DOHH2 (cell line): ENCODE results near the gene RNMT.

Source experiments
- H3F3A ChIP-seq: fragments of 200-600 bp; sonication (generic), shearing (Covaris generic); 2 replicates; pipeline ENCODE4 v1.6.0; 2016; ENCODE audit warnings: antibody characterized with exemption, mild to moderate bottlenecking; ENCODE audit not compliant: control insufficient read depth, insufficient read depth
- H3K27ac ChIP-seq: fragments of 200-600 bp; sonication (generic); 2 replicates; pipeline ENCODE4 v1.5.1; 2014; ENCODE audit warnings: low read depth, mild to moderate bottlenecking, low read length, moderate library complexity
- H3K27me3 ChIP-seq: fragments of 200-600 bp; sonication (generic); 2 replicates; pipeline ENCODE4 v1.6.1; 2014; ENCODE audit warnings: mild to moderate bottlenecking, low read length, mixed read lengths; ENCODE audit not compliant: control insufficient read depth
- H3K36me3 ChIP-seq: fragments of 200-600 bp; sonication (generic); 2 replicates; pipeline ENCODE4 v1.6.1; 2014; ENCODE audit warnings: mild to moderate bottlenecking, low read length, moderate library complexity, mixed read lengths; ENCODE audit not compliant: control insufficient read depth
- H3K4me1 ChIP-seq: fragments of 200-600 bp; sonication (generic); 2 replicates; pipeline ENCODE4 v1.6.1; 2014; ENCODE audit warnings: mild to moderate bottlenecking, low read length, mixed read lengths; ENCODE audit not compliant: control insufficient read depth
- H3K4me2 ChIP-seq: fragments of 200-600 bp; sonication (generic); 2 replicates; pipeline ENCODE4 v1.6.0; 2014; ENCODE audit warnings: mild to moderate bottlenecking, low read length, moderate library complexity
- H3K4me3 ChIP-seq: fragments of 200-600 bp; sonication (generic); 2 replicates; pipeline ENCODE4 v1.5.1; 2014; ENCODE audit warnings: mild to moderate bottlenecking, low read length, mixed read lengths
- H3K79me2 ChIP-seq: fragments of 200-600 bp; sonication (generic); 2 replicates; pipeline ENCODE4 v1.6.1; 2014; ENCODE audit warnings: mild to moderate bottlenecking, low read length, mixed read lengths; ENCODE audit not compliant: control insufficient read depth
- H3K9me2 ChIP-seq: fragments of 200-600 bp; sonication (generic); replicated peaks from 2 replicates; pipeline ENCODE4 v1.6.1; 2014; ENCODE audit warnings: mild to moderate bottlenecking, low read length, mixed read lengths; ENCODE audit not compliant: control insufficient read depth
- H3K9me3 ChIP-seq: fragments of 200-600 bp; sonication (generic); 2 replicates; pipeline ENCODE4 v1.6.1; 2014; ENCODE audit warnings: antibody characterized with exemption, low read length, mixed read lengths; ENCODE audit not compliant: control insufficient read depth, insufficient read depth
- H4K20me1 ChIP-seq: fragments of 200-600 bp; sonication (generic); 2 replicates; pipeline ENCODE4 v1.6.0; 2014; ENCODE audit warnings: low read depth, mild to moderate bottlenecking, antibody characterized with exemption, low read length, moderate library complexity; ENCODE audit not compliant: control insufficient read depth, insufficient read depth
- EZH2phosphoT487 ChIP-seq: fragments of 200-600 bp; sonication (generic); IDR thresholded peaks from 2 replicates; pipeline ENCODE4 v1.6.1; 2017; ENCODE audit warnings: borderline replicate concordance, mild to moderate bottlenecking, antibody characterized with exemption, low read length, moderate library complexity, mixed read lengths
- TF ChIP-seq, protein P1 (sequence below): fragments of 200-600 bp; sonication (generic); IDR thresholded peaks from one replicate; pipeline ENCODE4 v1.5.1; 2014; ENCODE audit warnings: antibody characterized with exemption, mild to moderate bottlenecking, low read depth, low read length; ENCODE audit not compliant: poor library complexity, severe bottlenecking

Gene RNMT

DNA sequence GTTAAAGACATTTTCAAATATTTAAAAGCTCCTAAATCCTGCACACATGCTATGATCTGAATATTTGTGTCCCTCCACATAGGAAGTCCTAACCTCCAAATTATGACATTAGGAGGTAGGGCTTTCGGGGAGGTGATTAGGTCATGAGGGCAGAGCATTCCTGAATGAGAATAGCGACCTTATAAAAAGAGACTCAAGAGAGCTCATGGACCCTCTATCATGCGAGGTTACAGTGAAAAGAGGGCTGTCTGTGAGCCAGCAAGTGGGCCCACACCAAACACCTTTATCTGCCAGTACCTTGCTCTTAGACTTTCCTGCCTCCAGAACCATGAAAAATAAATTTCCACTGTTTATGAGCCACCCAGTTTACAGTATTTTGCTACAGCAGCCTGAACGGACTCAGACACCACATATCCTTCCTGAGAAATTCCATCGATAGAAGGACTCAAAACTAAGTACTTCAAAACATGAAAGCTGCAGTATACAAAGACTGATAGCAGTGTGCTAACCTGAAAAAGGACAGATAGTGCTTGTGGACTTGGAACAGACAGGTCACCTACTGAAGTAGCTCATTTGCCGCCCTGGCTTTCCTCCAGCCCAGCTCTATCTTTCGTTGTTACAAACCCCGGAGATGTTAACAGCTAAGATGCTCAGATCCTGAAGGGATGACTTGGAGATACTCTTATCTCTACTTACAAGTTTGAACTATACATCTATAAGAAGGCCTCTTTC, 13.9 kb upstream of the RNMT start:
- no peaks in the 10 kb centered on the region for H3K4me1 ChIP-seq
- TF ChIP-seq EZH2phosphoT487 = no peak
- TF ChIP-seq, protein P1, sequence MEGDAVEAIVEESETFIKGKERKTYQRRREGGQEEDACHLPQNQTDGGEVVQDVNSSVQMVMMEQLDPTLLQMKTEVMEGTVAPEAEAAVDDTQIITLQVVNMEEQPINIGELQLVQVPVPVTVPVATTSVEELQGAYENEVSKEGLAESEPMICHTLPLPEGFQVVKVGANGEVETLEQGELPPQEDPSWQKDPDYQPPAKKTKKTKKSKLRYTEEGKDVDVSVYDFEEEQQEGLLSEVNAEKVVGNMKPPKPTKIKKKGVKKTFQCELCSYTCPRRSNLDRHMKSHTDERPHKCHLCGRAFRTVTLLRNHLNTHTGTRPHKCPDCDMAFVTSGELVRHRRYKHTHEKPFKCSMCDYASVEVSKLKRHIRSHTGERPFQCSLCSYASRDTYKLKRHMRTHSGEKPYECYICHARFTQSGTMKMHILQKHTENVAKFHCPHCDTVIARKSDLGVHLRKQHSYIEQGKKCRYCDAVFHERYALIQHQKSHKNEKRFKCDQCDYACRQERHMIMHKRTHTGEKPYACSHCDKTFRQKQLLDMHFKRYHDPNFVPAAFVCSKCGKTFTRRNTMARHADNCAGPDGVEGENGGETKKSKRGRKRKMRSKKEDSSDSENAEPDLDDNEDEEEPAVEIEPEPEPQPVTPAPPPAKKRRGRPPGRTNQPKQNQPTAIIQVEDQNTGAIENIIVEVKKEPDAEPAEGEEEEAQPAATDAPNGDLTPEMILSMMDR = no peak

DNA sequence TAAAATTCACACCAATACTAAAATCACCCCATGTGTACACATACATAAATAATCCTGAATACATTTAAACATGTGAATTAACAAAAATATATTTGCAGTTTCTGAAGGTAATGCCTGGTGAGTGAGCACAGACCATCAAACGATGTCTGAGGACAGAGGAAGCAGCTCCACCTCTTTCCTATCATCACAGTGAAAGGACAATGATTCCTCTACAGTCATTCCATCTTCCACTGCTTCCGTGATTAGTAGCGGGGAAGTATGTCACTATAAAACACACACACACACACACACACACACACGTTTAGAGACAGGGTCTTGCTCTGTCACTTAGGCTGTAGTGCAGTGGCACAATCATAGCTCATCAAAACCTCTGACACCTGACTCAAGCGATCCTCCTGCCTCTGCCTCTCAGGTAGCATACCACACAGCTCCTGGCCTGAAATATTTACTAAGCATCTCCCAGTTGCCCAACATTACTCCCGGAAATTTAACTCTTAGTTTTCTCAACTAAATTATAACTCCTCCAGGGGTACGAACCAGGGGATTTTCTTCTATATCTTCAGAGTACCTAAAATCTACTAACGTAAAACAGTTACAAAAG, 12.9 kb upstream of the RNMT start:
- H3K9me2 ChIP-seq = no peaks in the 10 kb centered on the region
- no peaks in the 10 kb centered on the region for H3F3A ChIP-seq
- H3K27ac ChIP-seq = no peak overlapping the region
- no peaks in the 10 kb centered on the region for H3K4me1 ChIP-seq
- H3K9me3 ChIP-seq = peaks cover 3% of the 10 kb centered on the region; the same call in 1 of the 2 replicates
- H3K27me3 ChIP-seq = no peaks in the 10 kb centered on the region
- H3K4me3 ChIP-seq = no peak overlapping the region
- TF ChIP-seq, protein P1 = no peak
- no peak for TF ChIP-seq EZH2phosphoT487
- H3K4me2 ChIP-seq = no peak overlapping the region
- peaks cover 100% of the 10 kb centered on the region for H3K79me2 ChIP-seq
- peaks cover 21% of the 10 kb centered on the region for H3K36me3 ChIP-seq
- peaks cover 12% of the 10 kb centered on the region for H4K20me1 ChIP-seq

More for the DNA sequence above, 13.9 kb upstream of the RNMT start:
- H3K9me2 ChIP-seq = no peaks in the 10 kb centered on the region
- no peak overlapping the region for H3K4me3 ChIP-seq
- H3K79me2 ChIP-seq = peaks cover 100% of the 10 kb centered on the region
- no peak overlapping the region for H3K4me2 ChIP-seq
- peaks cover 18% of the 10 kb centered on the region for H3K36me3 ChIP-seq
- no peak overlapping the region for H3K27ac ChIP-seq
- no peaks in the 10 kb centered on the region for H3K27me3 ChIP-seq
- peaks cover 9% of the 10 kb centered on the region; the same call in 1 of the 2 replicates for H3K9me3 ChIP-seq
- peaks cover 12% of the 10 kb centered on the region for H4K20me1 ChIP-seq
- H3F3A ChIP-seq = no peaks in the 10 kb centered on the region

GRCh38 chr18:13715330-13715729, 11.1 kb upstream of the RNMT start:
- peaks cover 12% of the 10 kb centered on the region for H4K20me1 ChIP-seq

More at GRCh38 chr18:13715330-13715729, 11.1 kb upstream of the RNMT start:
- H3K27me3 ChIP-seq = no peaks in the 10 kb centered on the region
- TF ChIP-seq, protein P1 = no peak
- TF ChIP-seq EZH2phosphoT487 = no peak
- H3K4me3 ChIP-seq = no peak overlapping the region
- H3K79me2 ChIP-seq = peaks cover 100% of the 10 kb centered on the region
- H3K4me1 ChIP-seq = no peaks in the 10 kb centered on the region
- H3K9me3 ChIP-seq = no peaks in the 10 kb centered on the region
- no peaks in the 10 kb centered on the region for H3F3A ChIP-seq
- no peaks in the 10 kb centered on the region for H3K9me2 ChIP-seq
- H3K36me3 ChIP-seq = peaks cover 25% of the 10 kb centered on the region
- H3K27ac ChIP-seq = no peak overlapping the region
- H3K4me2 ChIP-seq = no peak overlapping the region
